Right lobe of liver (tissue), 6 donors: ENCODE data around the gene SF3B4. TPM values are rescaled to one million over a fixed set of nuclear protein-coding genes. Genes with fewer than 3 reads are reported as not detected.

ENCODE experiments used
- ATAC-seq, 4 donors: fragments of 200-7000 bp; cut with Tn5 transposase; one replicate each; pipeline ENCODE4 v1.9.1; 2020; ENCODE audit warnings: mild to moderate bottlenecking in 4 of 4, moderate library complexity in 4 of 4
- DNase-seq, 3 donors: peaks; one replicate each; pipeline ENCODE4 v3.0.0-alpha.2; 2020
- H3K27ac ChIP-seq, 3 donors: fragments of 200-600 bp; one replicate each; pipeline ENCODE4 v1.8.0; 2022
- H3K27me3 ChIP-seq, 2 donors: fragments of 200-600 bp; one replicate each; pipeline ENCODE4 v1.8.0; 2022
- H3K36me3 ChIP-seq, 4 donors: fragments of 200-600 bp; sonication (generic) in 1 of 4; one replicate each; pipeline versions ENCODE4 v1.5.1 to v1.8.0; 2017 to 2022; ENCODE audit warnings: control low read depth in 1 of 4
- H3K4me1 ChIP-seq, 4 donors: fragments of 200-600 bp; sonication (generic) in 1 of 4; one replicate each; pipeline versions ENCODE4 v1.5.1 to v1.8.0; 2017 to 2022; ENCODE audit warnings: control low read depth in 1 of 4
- H3K4me3 ChIP-seq, 3 donors: fragments of 200-600 bp; one replicate each; pipeline ENCODE4 v1.8.0; 2022
- H3K9me3 ChIP-seq, 4 donors: fragments of 200-600 bp; sonication (generic) in 1 of 4; one replicate each; pipeline versions ENCODE4 v1.5.1 to v1.8.0; 2017 to 2022; ENCODE audit warnings: control low read depth in 1 of 4
- CTCF ChIP-seq, 4 donors: fragments of 200-600 bp in 3 of 4; fragments of 450-650 bp in 1 of 4; IDR thresholded peaks; one replicate each; pipeline versions ENCODE4 v1.5.1 to v1.8.0; 2016 to 2022; ENCODE audit warnings: antibody characterized with exemption in 4 of 4, mild to moderate bottlenecking in 2 of 4
- POLR2A ChIP-seq: fragments of 450-650 bp; IDR thresholded peaks from one replicate; pipeline ENCODE4 v1.6.1; 2017; ENCODE audit warnings: antibody characterized with exemption, mild to moderate bottlenecking
- WGBS: methylation state at CpG from one replicate; pipeline ENCODE4 v1.1.6; 2018; ENCODE audit warnings: low coverage, low lambda C conversion rate; ENCODE audit not compliant: insufficient coverage; ENCODE audit errors: missing lambda C conversion rate; 5-methylcytosine and 5-hydroxymethylcytosine counted together
- intact Hi-C, 2 donors: fragments of 100-400 bp; cut with DNase I; formaldehyde crosslinking; loops; one replicate each; pipeline versions ENCODE4 v1.11.2 to v1.14.1; 2022
- total RNA-seq, 6 experiments: library from RNA; depleted of rRNA in 2 of 6; stranded (reverse); fragments of >200 nt in 2 of 6; fragmentation: NEBNext Ultra II Directional in 3 of 6; extraction: Animal tissue kit (Norgen Biotek cat#: 25700) in 3 of 6; gene quantifications; one replicate each; pipeline versions ENCODE4 v1.1.0 to v1.2.4, GENCODE V29; 2016 to 2023
- donor health status: DM: no; HTN: yes; CAD: no.
- donor health status: DM: no; HTN: no; CAD: no.
- donor health status: DM: no; HTN: no; CAD: no.
- donor health status: DM: no; HTN: yes; CAD: no.
- donor health status: DM: no; HTN: yes; CAD: no.

SF3B4 gene
- total RNA-seq, 6 experiments from 2014 or later, result 8.2 to 18.5 (median 12.2) TPM

DNA sequence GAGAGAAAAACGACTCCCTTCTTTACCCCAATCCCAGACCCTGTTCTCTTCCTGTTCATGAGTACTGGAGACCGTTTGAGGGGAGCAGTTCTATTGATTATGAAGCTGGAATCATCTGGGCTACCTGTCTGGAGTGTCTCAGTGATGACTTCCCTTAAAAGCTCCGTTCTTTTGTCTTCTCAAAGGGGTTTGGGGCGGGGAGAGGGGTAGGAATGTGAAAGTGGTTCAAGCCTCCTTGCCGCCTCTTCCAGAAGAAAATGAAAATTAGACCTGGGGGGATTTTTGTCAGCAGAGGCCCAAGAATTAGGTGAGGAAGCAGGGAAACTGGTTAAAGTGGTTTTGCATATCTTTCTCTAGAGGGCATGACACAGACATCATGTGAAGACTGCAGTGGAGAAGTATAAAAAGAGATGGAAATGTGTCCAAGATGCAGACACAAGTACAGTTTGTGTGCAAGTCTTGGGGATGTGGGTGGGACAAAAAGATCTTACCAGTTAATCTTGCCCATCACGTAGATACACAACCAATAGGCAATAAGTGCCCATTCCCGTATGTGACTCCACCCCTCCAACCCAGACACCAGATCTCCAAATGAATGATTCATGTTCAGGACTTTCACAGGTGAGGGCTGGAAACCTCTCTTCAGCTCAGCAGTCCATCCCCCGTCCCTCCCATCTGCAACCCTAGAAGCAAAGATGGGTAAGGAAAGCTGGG, 9.5 kb upstream of the SF3B4 start:
- DNase-seq (no peak), ATAC-seq (peak in 1 of 4 donors; percentile 55)
- H3K36me3 ChIP-seq, result no peaks in the 10 kb centered on the region
- intact Hi-C loops, result no loop called here
- H3K27me3 ChIP-seq, result no peaks in the 10 kb centered on the region
- no peak overlapping the region for H3K27ac ChIP-seq
- H3K4me1 ChIP-seq, result peaks cover 0 to 21% (median 3%) of the 10 kb centered on the region in 4 donors
- WGBS, result 18% methylated on average over 8 of the region's 8 CpGs
- no peaks in the 10 kb centered on the region for H3K9me3 ChIP-seq
- no peak for TF ChIP-seq CTCF (IDR thresholded peaks at IDR 0.05)
- TF ChIP-seq POLR2A, result peak; percentile 81
- peak overlapping the region in 1 of 3 donors; percentile 28 for H3K4me3 ChIP-seq

- intact Hi-C loops, result no loop called here
- ATAC-seq, result peak; percentile 8 to 42 (median 37)
- WGBS, result 21% methylated on average over 18 of the region's 18 CpGs
- peaks cover 0 to 21% (median 3%) of the 10 kb centered on the region in 4 donors for H3K4me1 ChIP-seq
- H3K27ac ChIP-seq, result no peak within 1 kb of the TSS
- no peaks in the 10 kb centered on the region for H3K36me3 ChIP-seq
- TF ChIP-seq CTCF (IDR thresholded peaks at IDR 0.05), result no peak
- TF ChIP-seq POLR2A, result no peak
- no peak for DNase-seq
- no peaks in the 10 kb centered on the region for H3K27me3 ChIP-seq
- no peaks in the 10 kb centered on the region for H3K9me3 ChIP-seq
- peak within 1 kb of the TSS; percentile 16 to 28 (median 26) for H3K4me3 ChIP-seq
Observed at GRCh38 chr1:149936170-149936991, 8.8 kb upstream of the SF3B4 start, which contains the start of gene MTMR11. Gene MTMR11, minus strand, starts transcription at chr1:149936879. Its CDS starts 232 bp downstream, at chr1:149936647.

DNA sequence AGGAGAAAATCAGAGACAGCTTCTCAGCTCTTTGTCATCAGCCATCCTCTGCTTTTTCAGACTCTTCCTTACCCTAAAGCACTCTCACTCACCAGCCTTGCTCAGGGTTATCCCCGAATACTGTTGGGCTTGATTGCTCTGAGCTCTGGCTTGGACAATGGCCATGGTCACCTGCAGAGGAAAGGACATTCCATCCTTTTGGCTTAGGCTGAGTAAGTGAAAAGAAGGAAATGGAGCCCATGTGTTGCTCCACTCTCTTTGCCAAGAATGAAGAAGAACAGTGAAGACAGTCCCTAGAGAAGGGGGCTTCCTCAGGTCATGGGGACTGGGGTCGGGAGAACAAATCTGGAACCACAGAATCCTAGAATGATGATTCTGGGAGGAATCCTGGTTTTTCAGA, 6.8 kb upstream of the SF3B4 start:
- no peak overlapping the region for H3K27ac ChIP-seq
- no peaks in the 10 kb centered on the region for H3K27me3 ChIP-seq
- WGBS, result 71% methylated on average over 2 of the region's 2 CpGs
- no peak overlapping the region for H3K4me3 ChIP-seq
- peaks cover 0 to 19% (median 3%) of the 10 kb centered on the region in 4 donors for H3K4me1 ChIP-seq
- no peaks in the 10 kb centered on the region for H3K9me3 ChIP-seq
- no peak for TF ChIP-seq CTCF (IDR thresholded peaks at IDR 0.05)
- TF ChIP-seq POLR2A, result no peak
- DNase-seq (no peak), ATAC-seq (no peak)
- intact Hi-C loops, result no loop called here
- no peaks in the 10 kb centered on the region for H3K36me3 ChIP-seq

DNA sequence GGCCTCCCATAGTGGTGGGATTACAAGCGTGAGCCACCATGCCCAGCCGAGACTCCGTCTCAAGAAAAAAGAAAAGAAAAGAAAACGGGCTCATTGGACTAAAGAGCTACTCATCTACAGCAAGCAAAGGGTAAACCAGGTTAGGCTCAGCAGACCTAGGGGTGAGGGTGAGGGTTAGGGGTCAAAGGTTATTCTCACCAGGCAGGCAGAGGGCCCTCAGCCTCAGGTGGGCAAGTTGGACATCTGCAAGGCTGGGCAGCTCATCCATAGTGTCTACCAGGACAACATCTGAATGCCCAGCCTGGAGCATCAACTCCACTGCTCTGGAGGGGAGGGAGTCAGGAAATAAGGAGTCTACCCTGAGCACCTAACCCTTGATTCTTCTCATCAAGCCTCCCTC, 5.6 kb upstream of the SF3B4 start:
- TF ChIP-seq POLR2A (no peak), CTCF (IDR thresholded peaks at IDR 0.05) (no peak)
- ATAC-seq (no peak), DNase-seq (no peak)
- WGBS, result 100% methylated on average over 1 of the region's 4 CpGs
- H3K4me3 ChIP-seq, result no peak overlapping the region
- H3K36me3 ChIP-seq, result no peaks in the 10 kb centered on the region
- peaks cover 0 to 13% (median 3%) of the 10 kb centered on the region in 4 donors for H3K4me1 ChIP-seq
- intact Hi-C loops, result no loop called here
- H3K27ac ChIP-seq, result no peak overlapping the region
- H3K27me3 ChIP-seq, result no peaks in the 10 kb centered on the region
- no peaks in the 10 kb centered on the region for H3K9me3 ChIP-seq
